ENCODE results near the gene TNS4. TPM values are rescaled to one million over a fixed set of nuclear protein-coding genes. Genes with fewer than 3 reads are reported as not detected.
A peak's percentile ranks its signal among the peaks of the same experiment; 100 is the strongest.

The TNS4 gene
- total and polyA plus RNA-seq, 2 of the 4 experiments (the other 2 are of a cell fraction) = not detected

DNA sequence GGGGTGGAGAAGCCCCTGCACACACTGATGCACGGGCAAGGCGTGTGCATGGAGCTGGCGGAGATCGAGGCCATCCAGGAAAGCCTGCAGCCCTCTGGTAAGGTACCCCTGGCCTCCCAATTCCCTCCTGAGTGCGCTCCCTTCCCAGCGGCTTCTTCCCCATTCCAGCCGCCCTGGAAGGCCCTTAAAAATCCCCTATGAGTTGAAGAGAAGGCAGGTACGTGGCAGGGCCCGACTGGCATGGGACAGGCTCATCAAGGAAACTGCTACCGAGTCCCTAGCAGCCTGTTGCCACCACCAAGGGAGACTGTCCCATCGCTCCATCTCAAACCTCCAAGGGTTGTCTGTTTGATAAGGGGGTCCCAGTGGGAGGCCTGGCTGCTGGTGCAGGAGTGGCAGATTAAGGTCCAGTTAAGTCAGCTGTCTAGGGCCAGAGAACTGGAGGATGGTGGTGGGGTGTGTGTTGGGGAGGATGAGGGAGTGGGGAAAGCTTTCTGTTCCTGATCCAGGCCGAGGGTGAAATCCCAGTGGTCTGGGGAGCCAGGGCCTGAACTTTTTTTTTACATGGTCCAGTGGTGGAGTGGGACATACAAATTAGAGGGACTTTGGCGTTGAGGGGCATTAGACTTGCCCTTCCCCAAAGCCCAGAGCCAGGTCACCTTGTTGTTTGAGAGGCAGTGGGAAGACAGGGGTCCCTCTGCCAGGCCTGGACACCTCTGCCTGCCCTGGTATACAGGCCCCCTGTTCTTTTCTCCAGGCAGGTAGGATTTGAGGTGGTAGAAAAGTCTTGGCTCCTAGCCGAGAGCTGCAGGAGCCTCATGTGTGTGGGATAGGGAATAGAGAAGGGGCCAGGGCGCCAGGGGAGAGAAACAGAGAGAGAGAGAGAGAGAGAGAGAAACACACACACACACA lies 57.2 kb downstream of the TNS4 start:
- BruUV-seq (replicated peaks) = no TSS peak
- Histone ChIP-seq H2AK5ac (ENCODE audit: low read depth, low read length) (peak overlapping the region; percentile 53), H2AK9ac (replicated peaks; ENCODE audit: low read depth, low read length, poor library complexity) (peak overlapping the region; percentile 92), H4K5ac (ENCODE audit: low read depth, low read length) (peak overlapping the region; percentile 82), H3K23ac (ENCODE audit: low read depth, low read length) (peak overlapping the region; percentile 84), H3K27me3 (ENCODE audit: control insufficient read depth, insufficient read depth, low read length) (no peaks in the 10 kb centered on the region), H3K4me2 (ENCODE audit: low read depth, low read length) (peak overlapping the region; percentile 87), H3K27ac (ENCODE audit: insufficient read depth, low read length) (peak overlapping the region; percentile 80), H3K9me1 (ENCODE audit: insufficient read depth, low read length) (peaks cover 19% of the 10 kb centered on the region), H2BK20ac (ENCODE audit: low read depth, low read length) (no peak overlapping the region), H3K18ac (ENCODE audit: low read depth, low read length) (peak overlapping the region; percentile 86), H3K56ac (ENCODE audit: extremely low read depth, insufficient read depth, low read length) (peak overlapping the region; percentile 84), H4K8ac (ENCODE audit: low read depth in 2 of 2, low read length in 2 of 2) (peak overlapping the region; percentile 56 to 95; a peak in 3 of 4 replicates), H3K4me3 (ENCODE audit: insufficient read depth, low read depth, low read length) (peak overlapping the region; percentile 98), H4K20me1 (ENCODE audit: insufficient read depth, low read length) (peaks cover 54% of the 10 kb centered on the region), H2BK120ac (ENCODE audit: low read depth, low read length) (peak overlapping the region; percentile 60), H3K4ac (ENCODE audit: low read depth, low read length) (peak overlapping the region; percentile 61), H3K36me3 (ENCODE audit: control insufficient read depth, insufficient read depth, low read length) (peaks cover 37% of the 10 kb centered on the region), H4K91ac (ENCODE audit: insufficient read depth, low read depth, low read length) (peak overlapping the region; percentile 69), H2BK15ac (ENCODE audit: low read depth, low read length) (peak overlapping the region; percentile 13; the same call in 1 of the 3 replicates), H3K14ac (replicated peaks; ENCODE audit: low read depth, low read length) (peak overlapping the region; percentile 96), H3K9me3 (ENCODE audit: control insufficient read depth, insufficient read depth, low read length) (no peaks in the 10 kb centered on the region), H2AFZ (replicated peaks; ENCODE audit: low read length, poor library complexity) (peak overlapping the region; percentile 90), H3K9ac (ENCODE audit: low read depth, low read length) (peak overlapping the region; percentile 98), H3K79me1 (ENCODE audit: low read depth in 1 of 2, low read length in 2 of 2) (peaks cover 12 to 57% of the 10 kb centered on the region in 2 experiments; a peak in 3 of 4 replicates), H3K4me1 (ENCODE audit: control insufficient read depth, insufficient read depth, low read length) (peaks cover 27% of the 10 kb centered on the region), H2BK5ac (ENCODE audit: low read depth, low read length, poor library complexity, severe bottlenecking) (peak overlapping the region; percentile 76)
- in situ Hi-C loops (cut with MboI; ENCODE audit: low sequenced_read_pairs) = loop anchor here (5.0 kb wide), 1 partner anchor 88 kb away; no protein-coding TSS in a partner anchor
- TF ChIP-seq, protein P1, sequence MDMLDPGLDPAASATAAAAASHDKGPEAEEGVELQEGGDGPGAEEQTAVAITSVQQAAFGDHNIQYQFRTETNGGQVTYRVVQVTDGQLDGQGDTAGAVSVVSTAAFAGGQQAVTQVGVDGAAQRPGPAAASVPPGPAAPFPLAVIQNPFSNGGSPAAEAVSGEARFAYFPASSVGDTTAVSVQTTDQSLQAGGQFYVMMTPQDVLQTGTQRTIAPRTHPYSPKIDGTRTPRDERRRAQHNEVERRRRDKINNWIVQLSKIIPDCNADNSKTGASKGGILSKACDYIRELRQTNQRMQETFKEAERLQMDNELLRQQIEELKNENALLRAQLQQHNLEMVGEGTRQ (IDR thresholded peaks at IDR 0.05; ENCODE audit: low read depth, low read length) = no peak
- 0 out of 2 replicates have a peak, but pooled peaks have one; percentile 22 for TF ChIP-seq POLR2A (IDR thresholded peaks at IDR 0.05; ENCODE audit: low read depth, low read length)
- ATAC-seq (ENCODE audit: low read depth) (no peak), DNase-seq (peak; percentile 19)
- ChIA-PET POLR2A (ENCODE audit: unreplicated experiment) (interaction anchor here (0.6 to 1.6 kb wide), 4 partner anchors 89 to 141 kb away, joined by 3 to 5 read pairs (median 4); no protein-coding TSS in a partner anchor), CTCF (interaction anchor here (0.6 to 2.4 kb wide), 3 partner anchors 32 to 88 kb away, joined by 3 to 11 read pairs (median 6); no protein-coding TSS in a partner anchor)
- dilution Hi-C loops (cut with HindIII; ENCODE audit: low sequenced_read_pairs, unreplicated experiment) = no loop called here
- WGBS, 2 experiments (ENCODE audit: extremely low coverage in 2 of 2, insufficient read length in 1 of 2) = 3% methylated on average over 6 of the region's 15 CpGs; no CpG with 5 or more reads in 1 of the 2 experiments
- intact Hi-C loops (cut with micrococcal nuclease) = loop anchor here (1.0 kb wide), 2 partner anchors 89 to 114 kb away; no protein-coding TSS in a partner anchor
